GM12873 (cell line): ENCODE results near the gene PRSS16.

Experiments used
- TF ChIP-seq, protein P1 (sequence below): IDR thresholded peaks from 2 replicates; pipeline ENCODE4 v1.5.1; 2012; ENCODE audit warnings: low read depth, mild to moderate bottlenecking, moderate library complexity, low read length, control low read depth; ENCODE audit not compliant: insufficient read depth; ENCODE audit errors: missing control alignments

Gene PRSS16

DNA sequence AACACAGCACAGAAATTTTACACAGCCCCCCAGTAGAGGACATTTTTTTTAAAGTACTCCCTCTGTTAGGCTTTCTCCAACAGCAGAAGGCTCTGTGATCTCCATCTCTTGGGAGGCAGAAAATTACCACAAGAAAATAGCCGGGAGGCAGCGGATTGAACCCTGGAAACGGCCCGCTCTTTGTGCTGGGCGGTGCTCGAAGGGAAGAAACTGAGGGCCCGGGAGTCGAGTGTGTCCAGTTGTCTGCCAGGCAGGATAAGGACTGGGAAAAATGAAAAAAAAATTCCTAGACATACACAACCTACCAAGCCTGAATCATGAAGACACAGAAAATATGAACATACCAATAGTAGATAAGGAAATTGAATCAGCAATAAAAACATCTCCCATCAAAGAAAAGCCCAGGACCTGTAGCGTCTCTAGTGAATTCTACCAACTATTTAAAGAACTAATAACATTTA is 33.1 kb downstream of the PRSS16 start:
- TF ChIP-seq, protein P1, sequence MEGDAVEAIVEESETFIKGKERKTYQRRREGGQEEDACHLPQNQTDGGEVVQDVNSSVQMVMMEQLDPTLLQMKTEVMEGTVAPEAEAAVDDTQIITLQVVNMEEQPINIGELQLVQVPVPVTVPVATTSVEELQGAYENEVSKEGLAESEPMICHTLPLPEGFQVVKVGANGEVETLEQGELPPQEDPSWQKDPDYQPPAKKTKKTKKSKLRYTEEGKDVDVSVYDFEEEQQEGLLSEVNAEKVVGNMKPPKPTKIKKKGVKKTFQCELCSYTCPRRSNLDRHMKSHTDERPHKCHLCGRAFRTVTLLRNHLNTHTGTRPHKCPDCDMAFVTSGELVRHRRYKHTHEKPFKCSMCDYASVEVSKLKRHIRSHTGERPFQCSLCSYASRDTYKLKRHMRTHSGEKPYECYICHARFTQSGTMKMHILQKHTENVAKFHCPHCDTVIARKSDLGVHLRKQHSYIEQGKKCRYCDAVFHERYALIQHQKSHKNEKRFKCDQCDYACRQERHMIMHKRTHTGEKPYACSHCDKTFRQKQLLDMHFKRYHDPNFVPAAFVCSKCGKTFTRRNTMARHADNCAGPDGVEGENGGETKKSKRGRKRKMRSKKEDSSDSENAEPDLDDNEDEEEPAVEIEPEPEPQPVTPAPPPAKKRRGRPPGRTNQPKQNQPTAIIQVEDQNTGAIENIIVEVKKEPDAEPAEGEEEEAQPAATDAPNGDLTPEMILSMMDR, result no peak

DNA sequence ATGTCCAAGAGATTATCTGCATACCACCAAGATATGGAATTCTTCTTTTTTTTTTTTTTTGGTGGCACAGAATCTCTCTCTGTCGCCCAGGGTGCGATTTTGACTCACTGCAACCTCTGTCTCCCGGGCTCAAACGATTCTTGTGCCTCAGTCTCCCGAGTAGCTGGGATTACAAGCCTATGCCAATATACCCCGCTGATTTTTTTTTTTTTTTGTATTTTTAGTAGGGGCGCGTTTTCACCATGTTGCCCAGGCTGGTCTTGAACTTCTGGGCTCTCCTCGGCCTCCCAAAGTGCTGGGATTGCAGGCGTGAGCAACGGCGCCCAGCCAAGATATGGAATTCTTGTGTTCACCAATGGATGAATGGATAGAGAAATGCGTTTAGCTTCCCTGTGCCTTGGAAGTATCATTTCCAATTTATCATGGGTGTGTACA is 33.6 kb downstream of the PRSS16 start:
- TF ChIP-seq, protein P1, result no peak

DNA sequence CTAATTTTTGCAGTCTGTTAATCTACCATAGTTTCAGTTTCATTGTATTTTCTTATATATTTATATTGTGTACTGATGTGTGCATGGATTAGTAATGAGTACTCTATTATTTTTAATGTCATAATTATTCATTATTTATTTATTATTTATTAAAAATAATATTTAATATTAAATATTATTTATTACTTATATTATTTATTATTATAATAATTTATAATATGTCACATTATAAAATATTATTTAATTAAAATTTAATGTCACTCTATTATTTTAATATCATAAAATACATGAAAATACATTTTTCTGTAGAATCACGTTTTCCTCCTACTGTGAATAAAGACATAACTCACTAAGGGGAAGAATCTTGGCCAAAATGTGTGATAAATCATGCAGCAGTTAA is 34.1 kb downstream of the PRSS16 start:
- TF ChIP-seq, protein P1, result no peak

- TF ChIP-seq, protein P1, result no peak
These were observed 35.8 kb downstream of the PRSS16 start for GRCh38 chr6:27283279-27283678.

DNA sequence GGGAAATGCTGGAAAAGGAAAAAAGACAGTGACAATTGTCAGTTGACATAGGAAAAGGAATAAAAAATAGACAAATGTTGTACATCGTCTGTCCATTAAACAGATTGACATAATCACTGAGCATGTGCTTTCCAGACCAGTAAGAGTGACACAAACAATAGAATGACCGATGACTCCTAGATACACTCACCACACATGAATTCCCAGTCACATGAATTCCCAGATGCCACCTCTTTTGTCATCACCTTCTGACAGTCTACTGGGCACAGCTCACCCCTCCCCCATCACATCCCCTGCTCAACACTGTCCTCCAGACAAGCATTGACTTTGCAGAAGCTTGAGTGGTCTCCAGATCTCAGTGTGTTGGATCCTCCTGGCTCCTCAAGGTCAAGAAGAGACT is 38.6 kb downstream of the PRSS16 start:
- TF ChIP-seq, protein P1, result no peak

GRCh38 chr6:27287751-27288135 is 40.2 kb downstream of the PRSS16 start:
- TF ChIP-seq, protein P1, result no peak

GRCh38 chr6:27288136-27289044 is 40.9 kb downstream of the PRSS16 start:
- TF ChIP-seq, protein P1, result no peak
